A549 (cell line): Measurements from ENCODE around the gene PNPLA7.

Experiments used
- BHLHE40 ChIP-seq: IDR thresholded peaks from 2 replicates; pipeline ENCODE4 v1.6.1; 2012; ENCODE audit warnings: low read depth, low read length, inconsistent platforms
- CBX2 ChIP-seq: fragments of 200-600 bp; sonication (generic); IDR thresholded peaks from 2 replicates; pipeline ENCODE4 v1.6.1; 2016; ENCODE audit warnings: low read depth, mild to moderate bottlenecking, borderline replicate concordance
- KDM1A ChIP-seq: fragments of 200-600 bp; sonication (generic); IDR thresholded peaks from 2 replicates; pipeline ENCODE4 v1.6.1; 2016; ENCODE audit warnings: low read depth, mild to moderate bottlenecking
- MYC ChIP-seq: IDR thresholded peaks from 2 replicates; pipeline ENCODE4 v1.6.1; 2012; ENCODE audit warnings: mild to moderate bottlenecking, inconsistent platforms, low read length, improper control_type of control experiment, borderline replicate concordance
- POLR2A ChIP-seq: IDR thresholded peaks from 2 replicates; pipeline ENCODE4 v1.6.1; 2012; ENCODE audit warnings: mild to moderate bottlenecking, low read length
- RFX5 ChIP-seq: fragments of 450-650 bp; IDR thresholded peaks from 2 replicates; pipeline ENCODE4 v1.7.1; 2014; ENCODE audit warnings: antibody characterized with exemption, mild to moderate bottlenecking, moderate library complexity
- ZC3H11A ChIP-seq: fragments of 450-650 bp; IDR thresholded peaks from 2 replicates; pipeline ENCODE4 v1.6.1; 2014; ENCODE audit warnings: antibody characterized with exemption, mild to moderate bottlenecking
- TF ChIP-seq, protein P1 (sequence below): fragments of >200 bp; sonication (Bioruptor Twin); formaldehyde crosslinking; IDR thresholded peaks from 3 replicates; pipeline ENCODE4 v1.5.1; 2016
- TF ChIP-seq, protein P2 (sequence below): fragments of 200-600 bp; sonication (generic); IDR thresholded peaks from 2 replicates; pipeline ENCODE4 v1.6.1; 2016; ENCODE audit warnings: antibody characterized with exemption, mild to moderate bottlenecking, moderate library complexity
- TF ChIP-seq, protein P3 (sequence below): IDR thresholded peaks from 2 replicates; pipeline ENCODE4 v1.6.1; 2012

DNA sequence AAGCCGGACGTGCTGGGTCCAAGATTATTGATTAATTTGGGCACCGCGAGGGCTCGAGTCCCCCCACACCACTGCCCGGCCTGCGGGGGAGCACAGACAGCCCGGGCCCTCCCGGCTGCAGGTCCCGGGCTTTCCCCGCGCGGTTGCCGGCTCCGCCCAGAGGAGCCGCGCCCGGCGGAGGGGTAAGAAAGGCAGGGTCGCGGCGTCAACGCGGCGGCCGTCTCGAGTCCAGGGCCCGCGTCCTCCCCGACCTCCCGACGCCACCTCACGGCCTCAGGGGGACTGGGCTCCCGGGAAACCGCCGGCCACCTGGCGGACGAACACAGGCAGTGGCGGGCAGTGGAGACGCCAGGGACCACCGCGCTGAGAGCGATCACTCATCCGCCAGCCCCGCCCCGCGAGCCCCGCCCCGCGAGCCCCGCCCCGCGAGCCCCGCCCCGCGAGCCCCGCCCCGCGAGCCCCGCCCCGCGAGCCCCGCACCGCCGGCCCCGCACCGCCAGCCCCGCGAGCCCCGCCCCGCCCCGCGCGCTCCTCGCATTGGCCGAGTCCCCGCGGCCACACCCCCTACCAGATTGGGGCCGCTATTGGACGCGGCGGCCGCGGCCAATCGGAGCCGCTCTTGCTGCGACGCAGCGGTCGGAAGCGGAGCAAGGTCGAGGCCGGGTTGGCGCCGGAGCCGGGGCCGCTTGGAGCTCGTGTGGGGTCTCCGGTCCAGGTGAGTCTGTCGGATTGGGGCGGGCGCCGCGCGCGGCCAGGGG is 1.2 kb upstream of the PNPLA7 start, which contains the start of gene MRPL41:
- peak; percentile 78 for TF ChIP-seq POLR2A
- TF ChIP-seq, protein P1, sequence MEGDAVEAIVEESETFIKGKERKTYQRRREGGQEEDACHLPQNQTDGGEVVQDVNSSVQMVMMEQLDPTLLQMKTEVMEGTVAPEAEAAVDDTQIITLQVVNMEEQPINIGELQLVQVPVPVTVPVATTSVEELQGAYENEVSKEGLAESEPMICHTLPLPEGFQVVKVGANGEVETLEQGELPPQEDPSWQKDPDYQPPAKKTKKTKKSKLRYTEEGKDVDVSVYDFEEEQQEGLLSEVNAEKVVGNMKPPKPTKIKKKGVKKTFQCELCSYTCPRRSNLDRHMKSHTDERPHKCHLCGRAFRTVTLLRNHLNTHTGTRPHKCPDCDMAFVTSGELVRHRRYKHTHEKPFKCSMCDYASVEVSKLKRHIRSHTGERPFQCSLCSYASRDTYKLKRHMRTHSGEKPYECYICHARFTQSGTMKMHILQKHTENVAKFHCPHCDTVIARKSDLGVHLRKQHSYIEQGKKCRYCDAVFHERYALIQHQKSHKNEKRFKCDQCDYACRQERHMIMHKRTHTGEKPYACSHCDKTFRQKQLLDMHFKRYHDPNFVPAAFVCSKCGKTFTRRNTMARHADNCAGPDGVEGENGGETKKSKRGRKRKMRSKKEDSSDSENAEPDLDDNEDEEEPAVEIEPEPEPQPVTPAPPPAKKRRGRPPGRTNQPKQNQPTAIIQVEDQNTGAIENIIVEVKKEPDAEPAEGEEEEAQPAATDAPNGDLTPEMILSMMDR, result no peak
- TF ChIP-seq ZC3H11A, result no peak
- no peak for TF ChIP-seq KDM1A
- TF ChIP-seq, protein P2, sequence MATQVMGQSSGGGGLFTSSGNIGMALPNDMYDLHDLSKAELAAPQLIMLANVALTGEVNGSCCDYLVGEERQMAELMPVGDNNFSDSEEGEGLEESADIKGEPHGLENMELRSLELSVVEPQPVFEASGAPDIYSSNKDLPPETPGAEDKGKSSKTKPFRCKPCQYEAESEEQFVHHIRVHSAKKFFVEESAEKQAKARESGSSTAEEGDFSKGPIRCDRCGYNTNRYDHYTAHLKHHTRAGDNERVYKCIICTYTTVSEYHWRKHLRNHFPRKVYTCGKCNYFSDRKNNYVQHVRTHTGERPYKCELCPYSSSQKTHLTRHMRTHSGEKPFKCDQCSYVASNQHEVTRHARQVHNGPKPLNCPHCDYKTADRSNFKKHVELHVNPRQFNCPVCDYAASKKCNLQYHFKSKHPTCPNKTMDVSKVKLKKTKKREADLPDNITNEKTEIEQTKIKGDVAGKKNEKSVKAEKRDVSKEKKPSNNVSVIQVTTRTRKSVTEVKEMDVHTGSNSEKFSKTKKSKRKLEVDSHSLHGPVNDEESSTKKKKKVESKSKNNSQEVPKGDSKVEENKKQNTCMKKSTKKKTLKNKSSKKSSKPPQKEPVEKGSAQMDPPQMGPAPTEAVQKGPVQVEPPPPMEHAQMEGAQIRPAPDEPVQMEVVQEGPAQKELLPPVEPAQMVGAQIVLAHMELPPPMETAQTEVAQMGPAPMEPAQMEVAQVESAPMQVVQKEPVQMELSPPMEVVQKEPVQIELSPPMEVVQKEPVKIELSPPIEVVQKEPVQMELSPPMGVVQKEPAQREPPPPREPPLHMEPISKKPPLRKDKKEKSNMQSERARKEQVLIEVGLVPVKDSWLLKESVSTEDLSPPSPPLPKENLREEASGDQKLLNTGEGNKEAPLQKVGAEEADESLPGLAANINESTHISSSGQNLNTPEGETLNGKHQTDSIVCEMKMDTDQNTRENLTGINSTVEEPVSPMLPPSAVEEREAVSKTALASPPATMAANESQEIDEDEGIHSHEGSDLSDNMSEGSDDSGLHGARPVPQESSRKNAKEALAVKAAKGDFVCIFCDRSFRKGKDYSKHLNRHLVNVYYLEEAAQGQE, result no peak
- TF ChIP-seq MYC, result no peak
- TF ChIP-seq CBX2, result no peak
- no peak for TF ChIP-seq RFX5
- TF ChIP-seq, protein P3, sequence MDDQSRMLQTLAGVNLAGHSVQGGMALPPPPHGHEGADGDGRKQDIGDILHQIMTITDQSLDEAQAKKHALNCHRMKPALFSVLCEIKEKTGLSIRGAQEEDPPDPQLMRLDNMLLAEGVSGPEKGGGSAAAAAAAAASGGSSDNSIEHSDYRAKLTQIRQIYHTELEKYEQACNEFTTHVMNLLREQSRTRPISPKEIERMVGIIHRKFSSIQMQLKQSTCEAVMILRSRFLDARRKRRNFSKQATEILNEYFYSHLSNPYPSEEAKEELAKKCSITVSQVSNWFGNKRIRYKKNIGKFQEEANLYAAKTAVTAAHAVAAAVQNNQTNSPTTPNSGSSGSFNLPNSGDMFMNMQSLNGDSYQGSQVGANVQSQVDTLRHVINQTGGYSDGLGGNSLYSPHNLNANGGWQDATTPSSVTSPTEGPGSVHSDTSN, result no peak
- TF ChIP-seq BHLHE40, result no peak
